Esophagus squamous epithelium (tissue), 5 donors: ENCODE data around the gene TMC6. TPM values are rescaled to one million over a fixed set of nuclear protein-coding genes. Genes with fewer than 3 reads are reported as not detected.
"Not testable (repeated sequence)": the region's sequence is repeated elsewhere in the genome, so short reads cannot be mapped to it uniquely, and the experiment has no call there.

ENCODE experiments used
- DNase-seq: peaks from one replicate; lab custom pipeline; 2025; lab: John Stamatoyannopoulos, UW
- H3K27ac ChIP-seq, 4 donors: fragments of 200-600 bp; sonication (generic); one replicate each; pipeline ENCODE4 v1.5.1; 2016 to 2019; ENCODE audit warnings: mild to moderate bottlenecking in 1 of 4
- H3K27me3 ChIP-seq, 4 donors: fragments of 200-600 bp; sonication (generic); 1 replicate in 3 of 4; 2 replicates in 1 of 4; pipeline versions ENCODE4 v1.5.1 to v1.6.0; 2017 to 2021; ENCODE audit warnings: antibody characterized with exemption in 1 of 4
- H3K36me3 ChIP-seq, 3 donors: fragments of 200-600 bp; sonication (generic); one replicate each; pipeline ENCODE4 v1.5.1; 2016 to 2019
- H3K4me1 ChIP-seq, 3 donors: fragments of 200-600 bp; sonication (generic); one replicate each; pipeline ENCODE4 v1.5.1; 2017 to 2019
- H3K4me3 ChIP-seq, 4 donors: fragments of 200-600 bp; sonication (generic); 1 replicate in 3 of 4; 2 replicates in 1 of 4; pipeline ENCODE4 v1.5.1; 2016 to 2019; ENCODE audit warnings: mild to moderate bottlenecking in 2 of 4, moderate library complexity in 1 of 4
- H3K9me3 ChIP-seq, 3 donors: fragments of 200-600 bp; sonication (generic); one replicate each; pipeline ENCODE4 v1.5.1; 2016 to 2019
- CTCF ChIP-seq, 6 experiments: fragments of 450-650 bp in 4 of 6; fragments of 200-600 bp in 2 of 6; sonication (generic) in 2 of 6; IDR thresholded peaks; one replicate each; pipeline ENCODE4 v1.5.1; 2016 to 2019; ENCODE audit warnings: antibody characterized with exemption in 6 of 6, mild to moderate bottlenecking in 4 of 6, moderate library complexity in 4 of 6
- POLR2A ChIP-seq, 4 donors: fragments of 450-650 bp; IDR thresholded peaks; one replicate each; pipeline ENCODE4 v1.6.1; 2017; ENCODE audit warnings: antibody characterized with exemption in 4 of 4, mild to moderate bottlenecking in 4 of 4, moderate library complexity in 3 of 4
- WGBS, 2 donors: methylation state at CpG; one replicate each; pipeline ENCODE4 v1.1.5; 2018; 5-methylcytosine and 5-hydroxymethylcytosine counted together
- intact Hi-C: fragments of 100-400 bp; cut with DNase I; formaldehyde crosslinking; loops from one replicate; pipeline ENCODE4 v1.15.0; 2022
- total RNA-seq, 4 donors: library from RNA; depleted of rRNA; stranded (reverse); fragments of >200 nt; gene quantifications; one replicate each; pipeline ENCODE4 v1.1.0, GENCODE V29; 2016
- donor health status: DM: yes; HTN: yes; CAD: no.

The TMC6 gene
- total RNA-seq, 4 donors from 2014 or later = 13.3 to 39.6 (median 32.2) TPM

GRCh38 chr17:78117027-78117981, 11.3 kb downstream of the TMC6 start:
- no peak for DNase-seq
- Histone ChIP-seq H3K9me3 (no peaks in the 10 kb centered on the region), H3K4me3 (no peak overlapping the region), H3K36me3 (peaks cover 3 to 63% (median 6%) of the 10 kb centered on the region in 3 donors), H3K27ac (no peak overlapping the region), H3K27me3 (no peaks in the 10 kb centered on the region), H3K4me1 (peaks cover 16 to 52% (median 17%) of the 10 kb centered on the region in 3 donors)
- TF ChIP-seq CTCF (IDR thresholded peaks at IDR 0.05) (peak in 5 of 6 experiments; percentile 32 to 63 (median 53)), POLR2A (IDR thresholded peaks at IDR 0.05) (no peak)
- WGBS, 2 donors = 80% methylated on average over 1 of the region's 41 CpGs; no CpG with 5 or more reads in 1 of the 2 donors
- intact Hi-C loops = loop anchor here (10.0 kb wide), 1 partner anchor 127 kb away; no protein-coding TSS in a partner anchor

GRCh38 chr17:78116411-78116810, 12.1 kb downstream of the TMC6 start:
- H3K27me3 ChIP-seq = no peaks in the 10 kb centered on the region
- no peaks in the 10 kb centered on the region for H3K9me3 ChIP-seq
- H3K4me3 ChIP-seq = no peak overlapping the region
- no peak for DNase-seq
- H3K4me1 ChIP-seq = peaks cover 16 to 47% (median 19%) of the 10 kb centered on the region in 3 donors
- intact Hi-C loops = loop anchor here (10.0 kb wide), 1 partner anchor 128 kb away; no protein-coding TSS in a partner anchor
- peaks cover 0 to 63% (median 5%) of the 10 kb centered on the region in 3 donors for H3K36me3 ChIP-seq
- TF ChIP-seq POLR2A (IDR thresholded peaks at IDR 0.05) (no peak), CTCF (IDR thresholded peaks at IDR 0.05) (no peak)
- WGBS, 2 donors = 89 to 97% methylated on average over 6 to 9 of the region's 9 CpGs
- no peak overlapping the region for H3K27ac ChIP-seq

DNA sequence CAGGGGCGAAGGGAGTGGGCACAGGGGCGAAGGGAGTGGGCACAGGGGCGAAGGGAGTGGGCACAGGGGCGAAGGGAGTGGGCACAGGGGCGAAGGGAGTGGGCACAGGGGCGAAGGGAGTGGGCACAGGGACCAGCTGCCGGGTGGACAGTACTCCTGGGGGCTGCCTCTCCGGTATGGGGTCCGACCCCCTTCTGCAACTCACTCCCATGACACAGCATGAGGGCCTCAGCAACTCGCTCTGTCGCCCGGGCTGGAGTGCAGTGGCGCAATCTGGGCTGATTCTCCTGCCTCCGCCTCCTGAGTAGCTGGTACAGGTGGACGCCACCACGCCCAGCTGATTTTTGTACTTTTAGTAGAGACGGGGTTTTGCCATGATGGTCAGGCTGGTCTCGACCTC, 12.8 kb downstream of the TMC6 start:
- intact Hi-C loops = loop anchor here (10.0 kb wide), 1 partner anchor 129 kb away; no protein-coding TSS in a partner anchor
- not testable (repeated sequence) for H3K4me3 ChIP-seq, DNase-seq, H3K27ac ChIP-seq, H3K27me3 ChIP-seq, H3K9me3 ChIP-seq
- 88 to 96% methylated on average over 5 to 14 of the region's 18 CpGs for WGBS, 2 donors
- Histone ChIP-seq H3K4me1 (peaks cover 16 to 47% (median 19%) of the 10 kb centered on the region in 3 donors), H3K36me3 (peaks cover 0 to 63% (median 11%) of the 10 kb centered on the region in 3 donors)

DNA sequence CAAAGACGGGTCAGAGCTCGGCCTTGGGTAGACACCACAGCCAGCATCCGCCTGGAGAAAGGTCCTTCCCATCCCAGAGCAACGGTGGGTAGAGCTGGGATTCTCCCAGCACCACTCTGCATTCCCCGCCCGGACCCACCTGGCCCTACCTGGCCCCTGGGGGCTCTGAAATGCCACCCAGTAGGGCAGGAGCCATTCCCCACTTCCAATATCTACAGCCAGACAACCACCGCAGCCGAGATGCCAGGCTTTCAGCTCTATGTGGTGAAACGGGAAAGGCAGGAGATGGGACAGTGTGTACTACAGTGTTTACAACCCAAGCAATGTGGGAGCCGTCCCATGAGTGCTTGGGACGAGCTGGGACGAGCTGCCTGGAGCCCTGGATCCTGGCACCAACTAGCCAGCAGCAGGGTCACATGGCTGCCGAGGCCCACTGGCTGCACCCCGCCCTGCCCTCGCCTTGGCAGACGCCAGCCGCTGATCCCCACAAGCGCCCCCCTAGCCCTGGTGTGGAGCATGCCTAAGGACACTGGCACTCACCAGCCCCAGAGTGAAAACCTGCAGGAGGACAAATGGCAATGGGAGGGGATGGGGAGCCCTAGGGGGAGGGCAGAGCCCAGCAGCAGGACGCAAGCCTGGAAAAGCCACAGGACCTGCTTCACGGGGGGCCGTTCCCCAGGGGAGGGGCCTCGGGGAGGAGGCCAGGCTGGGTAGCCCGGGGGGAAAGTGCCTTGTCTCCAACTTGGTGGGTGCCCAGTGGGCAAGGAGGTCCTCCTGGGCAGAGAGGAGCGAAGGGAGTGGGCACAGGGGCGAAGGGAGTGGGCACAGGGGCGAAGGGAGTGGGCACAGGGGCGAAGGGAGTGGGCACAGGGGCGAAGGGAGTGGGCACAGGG, 13.5 kb downstream of the TMC6 start:
- 40 to 61% methylated on average over 9 to 12 of the region's 28 CpGs for WGBS, 2 donors
- H3K36me3 ChIP-seq = peaks cover 0 to 63% (median 16%) of the 10 kb centered on the region in 3 donors
- H3K9me3 ChIP-seq = no peaks in the 10 kb centered on the region
- peak overlapping the region in 1 of 4 donors; percentile 29 for H3K27ac ChIP-seq
- peaks cover 16 to 47% (median 19%) of the 10 kb centered on the region in 3 donors for H3K4me1 ChIP-seq
- intact Hi-C loops = loop anchor here (10.0 kb wide), 1 partner anchor 130 kb away; no protein-coding TSS in a partner anchor
- no peak overlapping the region for H3K4me3 ChIP-seq
- no peak for TF ChIP-seq POLR2A (IDR thresholded peaks at IDR 0.05)
- TF ChIP-seq CTCF (IDR thresholded peaks at IDR 0.05) = no peak
- no peaks in the 10 kb centered on the region for H3K27me3 ChIP-seq
- no peak for DNase-seq
